Progenitor cell of endocrine pancreas (in vitro differentiated cells): ENCODE results near the gene ATRX. TPM values are rescaled to one million over a fixed set of nuclear protein-coding genes. Genes with fewer than 3 reads are reported as not detected.
"Not testable (repeated sequence)": the region's sequence is repeated elsewhere in the genome, so short reads cannot be mapped to it uniquely, and the experiment has no call there.

Experiments
- DNase-seq: peaks from one replicate; pipeline ENCODE4 v3.0.0; 2021; ENCODE audit warnings: low spot score; ENCODE audit not compliant: unreplicated experiment
- H3K27ac Mint-ChIP-seq: 2 replicates; pipeline ENCODE4 v1.8.0; 2021; ENCODE audit warnings: mild to moderate bottlenecking, moderate library complexity, mixed read lengths
- H3K27me3 Mint-ChIP-seq: 2 replicates; pipeline ENCODE4 v1.8.0; 2021; ENCODE audit warnings: mixed read lengths
- H3K36me3 Mint-ChIP-seq: 2 replicates; pipeline ENCODE4 v1.8.0; 2022; ENCODE audit warnings: mixed read lengths; ENCODE audit not compliant: insufficient read depth
- H3K4me1 Mint-ChIP-seq: 2 replicates; pipeline ENCODE4 v1.8.0; 2021; ENCODE audit warnings: low read depth, mixed read lengths
- H3K4me3 Mint-ChIP-seq: 2 replicates; pipeline ENCODE4 v1.8.0; 2021; ENCODE audit warnings: low read depth, mild to moderate bottlenecking, moderate library complexity, mixed read lengths
- H3K9me3 Mint-ChIP-seq: 2 replicates; pipeline ENCODE4 v1.8.0; 2021; ENCODE audit warnings: low read depth, mixed read lengths
- CTCF ChIP-seq: fragments of 200-600 bp; sonication (generic); IDR thresholded peaks from one replicate; pipeline ENCODE4 v1.5.0; 2021; ENCODE audit warnings: antibody characterized with exemption, mild to moderate bottlenecking; ENCODE audit not compliant: unreplicated experiment
- total RNA-seq: library from RNA; stranded (reverse); gene quantifications from 2 replicates; pipeline ENCODE4 v1.2.1, GENCODE V29; 2021

Gene ATRX
- total RNA-seq, 1 donor from 2014 or later: 167 TPM

GRCh38 chrX:77694491-77694890 lies 91.5 kb downstream of the ATRX start:
- TF ChIP-seq CTCF: no peak
- Mint-ChIP-seq H3K27me3 (no peaks in the 10 kb centered on the region), H3K36me3 (peaks cover 7% of the 10 kb centered on the region), H3K4me3 (no peak overlapping the region), H3K27ac (peak overlapping the region; percentile 81), H3K4me1 (peaks cover 18% of the 10 kb centered on the region), H3K9me3 (peaks cover 10% of the 10 kb centered on the region)
- DNase-seq: no peak

- H3K36me3 Mint-ChIP-seq: peaks cover 5% of the 10 kb centered on the region
- TF ChIP-seq CTCF: no peak
- H3K4me3 Mint-ChIP-seq: no peak overlapping the region
- H3K27me3 Mint-ChIP-seq: no peaks in the 10 kb centered on the region
- H3K27ac Mint-ChIP-seq: peak overlapping the region; percentile 29
- peaks cover 6% of the 10 kb centered on the region for H3K9me3 Mint-ChIP-seq
- DNase-seq: no peak
- H3K4me1 Mint-ChIP-seq: peaks cover 18% of the 10 kb centered on the region
Measured at GRCh38 chrX:77693594-77693993, 92.4 kb downstream of the ATRX start.

- Mint-ChIP-seq H3K4me1 (peaks cover 18% of the 10 kb centered on the region), H3K9me3 (peaks cover 13% of the 10 kb centered on the region), H3K36me3 (peaks cover 11% of the 10 kb centered on the region), H3K4me3 (no peak overlapping the region), H3K27me3 (no peaks in the 10 kb centered on the region), H3K27ac (no peak overlapping the region)
- DNase-seq: no peak
- TF ChIP-seq CTCF: no peak
Measured at GRCh38 chrX:77691916-77692315, 94.1 kb downstream of the ATRX start.

- Mint-ChIP-seq H3K4me3 (no peak overlapping the region), H3K27me3 (no peaks in the 10 kb centered on the region)
Measured at GRCh38 chrX:77689376-77689775, 96.6 kb downstream of the ATRX start.

GRCh38 chrX:77685683-77686082 lies 100.3 kb downstream of the ATRX start:
- H3K27me3 Mint-ChIP-seq, H3K4me1 Mint-ChIP-seq, H3K4me3 Mint-ChIP-seq, H3K27ac Mint-ChIP-seq, DNase-seq: not testable (repeated sequence)
- H3K36me3 Mint-ChIP-seq: peaks cover 36% of the 10 kb centered on the region
- peaks cover 27% of the 10 kb centered on the region for H3K9me3 Mint-ChIP-seq

More at GRCh38 chrX:77689376-77689775, 96.6 kb downstream of the ATRX start:
- H3K27ac Mint-ChIP-seq: no peak overlapping the region
- H3K36me3 Mint-ChIP-seq: peaks cover 22% of the 10 kb centered on the region
- H3K4me1 Mint-ChIP-seq: peaks cover 13% of the 10 kb centered on the region
- DNase-seq: no peak
- no peak for TF ChIP-seq CTCF
- H3K9me3 Mint-ChIP-seq: peaks cover 23% of the 10 kb centered on the region

GRCh38 chrX:77679144-77679543 lies 106.9 kb downstream of the ATRX start:
- TF ChIP-seq CTCF: no peak
- no peak for DNase-seq
- peaks cover 7% of the 10 kb centered on the region for H3K9me3 Mint-ChIP-seq
- no peaks in the 10 kb centered on the region for H3K27me3 Mint-ChIP-seq
- H3K27ac Mint-ChIP-seq: no peak overlapping the region
- peaks cover 7% of the 10 kb centered on the region for H3K4me1 Mint-ChIP-seq
- no peak overlapping the region for H3K4me3 Mint-ChIP-seq
- H3K36me3 Mint-ChIP-seq: peaks cover 16% of the 10 kb centered on the region
